ENCODE data around the gene SDK2.

SDK2 gene

GRCh38 chr17:73376152-73376551 lies 268.1 kb downstream of the SDK2 start:
- ChIA-PET POLR2A (interaction anchor here (0.6 kb wide), 2 partner anchors 278 to 783 kb away, joined by 3 read pairs; no protein-coding TSS in a partner anchor), CTCF (interaction anchor here (0.6 to 3.1 kb wide), 3 partner anchors 69 to 819 kb away, joined by 3 to 20 read pairs (median 4); no protein-coding TSS in a partner anchor)
- no peaks in the 10 kb centered on the region for H3K4me1 ChIP-seq (ENCODE audit: control insufficient read depth, insufficient read depth, low read length)
- no peak overlapping the region for H3K27ac ChIP-seq (ENCODE audit: extremely low read depth, low read depth, low read length)
- H3K9me3 ChIP-seq (ENCODE audit: control insufficient read depth, insufficient read depth, low read depth, low read length): no peaks in the 10 kb centered on the region
- H3K36me3 ChIP-seq (ENCODE audit: control insufficient read depth in 2 of 2, insufficient read depth in 1 of 2, low read length in 2 of 2): peaks cover 0 to 6% of the 10 kb centered on the region in 2 experiments; a peak in 2 of 3 replicates
- TF ChIP-seq ZNF48 (tag by site-specific recombination; IDR thresholded peaks at IDR 0.05) (no peak), ZNF664 (tag by site-specific recombination; IDR thresholded peaks at IDR 0.05) (peak; percentile 69; the same call in 1 of the 2 replicates)
- no peak overlapping the region for H3K4me3 ChIP-seq (ENCODE audit: low read depth, low read length)

GRCh38 chr17:73371836-73372235 lies 272.4 kb downstream of the SDK2 start:
- TF ChIP-seq ZNF600 (tag by site-specific recombination; IDR thresholded peaks at IDR 0.05) (no peak), ZNF324 (tag by site-specific recombination; IDR thresholded peaks at IDR 0.05) (no peak), ZNF426 (tag by site-specific recombination; IDR thresholded peaks at IDR 0.05) (no peak)
- H3K4me1 ChIP-seq (ENCODE audit: control insufficient read depth, insufficient read depth, low read length): no peaks in the 10 kb centered on the region
- CTCF ChIA-PET: interaction anchor here (0.6 to 13.0 kb wide), 13 partner anchors 9 to 815 kb away, joined by 3 to 315 read pairs (median 4); partner anchors contain the start of gene COG1
- H3K4me3 ChIP-seq (ENCODE audit: low read depth, low read length): no peak overlapping the region
- no peaks in the 10 kb centered on the region for H3K9me3 ChIP-seq (ENCODE audit: control insufficient read depth, insufficient read depth, low read depth, low read length)
- POLR2A ChIA-PET: interaction anchor here (0.7 kb wide), 1 partner anchor 57 kb away, joined by 3 read pairs; no protein-coding TSS in a partner anchor
- H3K27ac ChIP-seq (ENCODE audit: extremely low read depth, low read depth, low read length): no peak overlapping the region
- peaks cover 0 to 6% of the 10 kb centered on the region in 2 experiments; a peak in 1 of 3 replicates for H3K36me3 ChIP-seq (ENCODE audit: control insufficient read depth in 2 of 2, insufficient read depth in 1 of 2, low read length in 2 of 2)

- POLR2A ChIA-PET: no interaction called here
Measured at GRCh38 chr17:73371285-73371684, 273.0 kb downstream of the SDK2 start.

More at GRCh38 chr17:73371285-73371684, 273.0 kb downstream of the SDK2 start:
- CTCF ChIA-PET: interaction anchor here (0.6 to 13.0 kb wide), 14 partner anchors 10 to 645 kb away, joined by 3 to 315 read pairs (median 12); partner anchors contain the start of gene COG1
- no peak for TF ChIP-seq ZNF223 (tag by site-specific recombination; IDR thresholded peaks at IDR 0.05)
- no peak for TF ChIP-seq ZBTB11 (tag by site-specific recombination; conservative IDR thresholded peaks at IDR 0.05; ENCODE audit: low read depth)
- TF ChIP-seq ZBTB26 (tag by site-specific recombination; optimal IDR thresholded peaks at IDR 0.05): no peak
- TF ChIP-seq ZNF350 (tag by site-specific recombination; IDR thresholded peaks at IDR 0.05): no peak
- no peak for TF ChIP-seq ZNF660 (tag by site-specific recombination; IDR thresholded peaks at IDR 0.05)
- no peak for TF ChIP-seq ZNF792 (tag by site-specific recombination; IDR thresholded peaks at IDR 0.05)
- TF ChIP-seq KLF1 (tag by site-specific recombination; IDR thresholded peaks at IDR 0.05): no peak
- no peak for TF ChIP-seq ZNF664 (tag by site-specific recombination; IDR thresholded peaks at IDR 0.05)
- TF ChIP-seq PRDM6 (tag by site-specific recombination; IDR thresholded peaks at IDR 0.05): no peak
- TF ChIP-seq ZBTB6 (tag by site-specific recombination; IDR thresholded peaks at IDR 0.05): no peak
- TF ChIP-seq ZNF548 (tag by site-specific recombination; IDR thresholded peaks at IDR 0.05): no peak
- TF ChIP-seq ZNF48 (tag by site-specific recombination; IDR thresholded peaks at IDR 0.05): no peak
- no peak overlapping the region for H3K27ac ChIP-seq (ENCODE audit: extremely low read depth, low read depth, low read length)
- peaks cover 0 to 2% of the 10 kb centered on the region in 2 experiments; a peak in 1 of 3 replicates for H3K36me3 ChIP-seq (ENCODE audit: control insufficient read depth in 2 of 2, insufficient read depth in 1 of 2, low read length in 2 of 2)
- no peaks in the 10 kb centered on the region for H3K9me3 ChIP-seq (ENCODE audit: control insufficient read depth, insufficient read depth, low read depth, low read length)
- H3K4me3 ChIP-seq (ENCODE audit: low read depth, low read length): no peak overlapping the region
- H3K4me1 ChIP-seq (ENCODE audit: control insufficient read depth, insufficient read depth, low read length): no peaks in the 10 kb centered on the region
